SK-N-MC (cell line): ENCODE measurements around the gene CGGBP1.

Source experiments
- EZH2 ChIP-seq: fragments of 200-600 bp; sonication (generic); IDR thresholded peaks from one replicate; pipeline ENCODE4 v1.6.1; 2017; ENCODE audit warnings: antibody characterized with exemption
- FOXP2 ChIP-seq: optimal IDR thresholded peaks from 2 replicates; pipeline ENCODE3; 2011; ENCODE audit warnings: mild to moderate bottlenecking, moderate library complexity; ENCODE audit not compliant: insufficient read depth; ENCODE audit errors: extremely low read length, control extremely low read depth
- POLR2AphosphoS5 ChIP-seq: IDR thresholded peaks from 2 replicates; pipeline ENCODE4 v1.6.1; 2012; ENCODE audit warnings: mild to moderate bottlenecking, low read depth, low read length, borderline replicate concordance

DNA sequence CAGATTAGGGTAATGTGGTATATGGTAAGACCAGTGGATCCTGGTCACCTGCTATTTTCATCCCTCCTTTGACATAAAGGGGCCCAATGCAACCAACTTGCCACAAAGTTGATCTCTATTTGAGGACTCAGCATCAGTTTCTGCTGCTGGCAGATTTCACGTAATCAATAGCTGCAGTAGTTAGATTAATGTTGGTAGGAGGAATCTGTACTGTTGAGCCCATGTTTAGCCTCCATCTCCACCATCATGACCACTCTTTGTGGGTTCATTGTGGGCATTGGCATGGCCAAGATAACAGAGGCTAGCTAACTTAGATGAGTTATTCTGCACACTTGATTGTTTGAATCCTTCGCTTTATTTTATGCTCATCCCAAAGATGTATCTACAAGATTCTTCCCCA is 29.9 kb downstream of the CGGBP1 start:
- TF ChIP-seq EZH2 (no peak), POLR2AphosphoS5 (no peak), FOXP2 (no peak)
